ENCODE measurements around the gene CEACAM8. TPM values are rescaled to one million over a fixed set of nuclear protein-coding genes. Genes with fewer than 3 reads are reported as not detected.
"Not testable (repeated sequence)": the region's sequence is repeated elsewhere in the genome, so short reads cannot be mapped to it uniquely, and the experiment has no call there.

Gene CEACAM8
- total and polyA plus RNA-seq, 3 donors from 2014 or later, result 0.16 TPM; not detected in 2

DNA sequence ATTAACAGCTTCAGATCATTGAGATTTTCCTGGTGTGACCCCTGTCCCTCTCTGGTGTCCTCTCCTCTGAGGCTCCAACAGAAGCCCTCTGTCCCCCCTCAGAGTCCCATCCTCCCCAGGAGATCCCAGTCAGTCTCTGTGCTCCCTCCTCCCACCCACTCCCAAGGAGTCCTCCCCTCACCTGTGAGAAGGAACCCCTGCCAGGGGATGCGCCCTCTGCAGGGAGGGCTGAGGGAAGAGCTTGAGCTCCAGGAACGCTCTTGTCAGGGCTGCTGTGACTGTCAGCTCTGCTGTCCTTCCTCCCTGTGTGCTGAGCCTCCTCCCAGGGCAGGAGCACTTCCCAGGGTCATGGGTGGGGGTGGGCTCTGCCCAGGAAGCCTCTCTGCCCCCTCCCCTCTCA is 33.2 kb downstream of the CEACAM8 start:
- WGBS, 2 donors, result 77% methylated on average over 2 of the region's 2 CpGs; no CpG with 5 or more reads in 1 of the 2 donors
- TF ChIP-seq, protein P1, sequence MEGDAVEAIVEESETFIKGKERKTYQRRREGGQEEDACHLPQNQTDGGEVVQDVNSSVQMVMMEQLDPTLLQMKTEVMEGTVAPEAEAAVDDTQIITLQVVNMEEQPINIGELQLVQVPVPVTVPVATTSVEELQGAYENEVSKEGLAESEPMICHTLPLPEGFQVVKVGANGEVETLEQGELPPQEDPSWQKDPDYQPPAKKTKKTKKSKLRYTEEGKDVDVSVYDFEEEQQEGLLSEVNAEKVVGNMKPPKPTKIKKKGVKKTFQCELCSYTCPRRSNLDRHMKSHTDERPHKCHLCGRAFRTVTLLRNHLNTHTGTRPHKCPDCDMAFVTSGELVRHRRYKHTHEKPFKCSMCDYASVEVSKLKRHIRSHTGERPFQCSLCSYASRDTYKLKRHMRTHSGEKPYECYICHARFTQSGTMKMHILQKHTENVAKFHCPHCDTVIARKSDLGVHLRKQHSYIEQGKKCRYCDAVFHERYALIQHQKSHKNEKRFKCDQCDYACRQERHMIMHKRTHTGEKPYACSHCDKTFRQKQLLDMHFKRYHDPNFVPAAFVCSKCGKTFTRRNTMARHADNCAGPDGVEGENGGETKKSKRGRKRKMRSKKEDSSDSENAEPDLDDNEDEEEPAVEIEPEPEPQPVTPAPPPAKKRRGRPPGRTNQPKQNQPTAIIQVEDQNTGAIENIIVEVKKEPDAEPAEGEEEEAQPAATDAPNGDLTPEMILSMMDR (IDR thresholded peaks at IDR 0.05), result no peak
- TF ChIP-seq POLR2A (IDR thresholded peaks at IDR 0.05), result no peak
- Histone ChIP-seq H3K27ac (no peak overlapping the region), H3K27me3 (no peaks in the 10 kb centered on the region), H3K36me3 (ENCODE audit: low read depth, missing control alignments) (no peaks in the 10 kb centered on the region), H3K9me3 (no peaks in the 10 kb centered on the region), H3K4me3 (no peak overlapping the region), H3K4me1 (no peaks in the 10 kb centered on the region)
- intact Hi-C loops (cut with DNase I; ENCODE audit: low total_unique reads), result no loop called here
- no peak for DNase-seq

DNA sequence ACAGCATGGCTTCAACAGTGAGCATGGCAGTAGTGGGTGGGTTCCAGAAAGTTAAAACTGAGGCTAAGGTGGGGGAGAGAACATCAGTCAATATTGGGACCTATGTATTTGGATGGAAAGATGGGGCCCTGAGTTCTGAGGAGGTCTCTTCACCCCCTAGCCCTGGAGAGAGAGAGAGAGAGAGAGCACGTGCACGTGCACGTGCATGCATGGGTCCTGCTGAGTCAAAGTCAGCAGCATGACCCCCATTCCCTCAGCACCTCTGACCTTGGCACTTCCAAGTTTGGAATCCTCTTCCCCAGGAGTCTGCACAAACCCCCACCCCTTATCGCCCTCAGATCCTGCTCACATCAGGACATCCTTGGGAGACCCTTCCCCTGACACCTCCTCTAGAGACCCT is 34.0 kb downstream of the CEACAM8 start:
- Histone ChIP-seq H3K4me1 (no peaks in the 10 kb centered on the region), H3K4me3 (no peak overlapping the region), H3K27ac (no peak overlapping the region), H3K9me3 (no peaks in the 10 kb centered on the region), H3K36me3 (ENCODE audit: low read depth, missing control alignments) (no peaks in the 10 kb centered on the region), H3K27me3 (no peaks in the 10 kb centered on the region)
- 83% methylated on average over 4 of the region's 4 CpGs for WGBS, 2 donors
- no peak for DNase-seq
- intact Hi-C loops (cut with DNase I; ENCODE audit: low total_unique reads), result no loop called here
- no peak for TF ChIP-seq POLR2A (IDR thresholded peaks at IDR 0.05)
- TF ChIP-seq, protein P1 (IDR thresholded peaks at IDR 0.05), result no peak

DNA sequence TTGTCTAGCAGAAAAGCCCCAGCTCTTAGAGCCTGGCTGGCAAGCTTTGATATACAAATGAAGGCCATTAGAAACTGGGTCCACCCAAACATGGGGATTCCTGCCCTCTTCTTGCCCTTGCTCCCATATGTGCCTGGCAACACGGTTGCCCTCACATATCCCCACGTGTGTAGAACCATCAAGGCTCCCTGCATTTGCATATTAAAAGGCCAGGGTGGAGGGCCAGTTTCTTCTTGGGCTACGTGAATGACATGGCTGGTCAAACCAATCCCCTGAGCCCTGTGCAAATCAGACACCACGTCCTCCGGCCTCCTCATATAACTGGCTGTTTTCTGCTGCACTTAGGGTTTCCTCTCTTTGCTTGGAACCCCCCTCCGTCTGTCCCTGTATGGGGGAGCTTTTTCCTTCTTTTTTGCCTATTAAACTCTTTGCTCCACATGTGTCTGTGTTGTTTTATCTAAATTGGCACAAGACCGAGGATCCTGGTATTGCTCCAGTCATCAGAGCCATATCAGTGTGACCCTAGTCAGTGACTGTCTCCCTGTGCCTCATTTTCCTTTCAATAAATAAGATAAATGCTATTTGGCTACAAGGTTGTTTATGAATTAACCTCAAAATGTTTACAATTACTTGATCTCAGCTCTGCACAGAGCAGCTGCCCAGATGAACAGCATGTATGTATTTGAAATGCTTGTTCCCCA is 36.1 kb downstream of the CEACAM8 start:
- Histone ChIP-seq H3K27ac (no peak overlapping the region), H3K4me1 (no peaks in the 10 kb centered on the region), H3K9me3 (no peaks in the 10 kb centered on the region), H3K4me3 (no peak overlapping the region), H3K27me3 (no peaks in the 10 kb centered on the region), H3K36me3 (ENCODE audit: low read depth, missing control alignments) (no peaks in the 10 kb centered on the region)
- DNase-seq, result no peak
- intact Hi-C loops (cut with DNase I; ENCODE audit: low total_unique reads), result no loop called here
- no peak for TF ChIP-seq POLR2A (IDR thresholded peaks at IDR 0.05)
- TF ChIP-seq, protein P1 (IDR thresholded peaks at IDR 0.05), result no peak
- WGBS, 2 donors, result 51 to 57% methylated on average over 7 of the region's 7 CpGs

DNA sequence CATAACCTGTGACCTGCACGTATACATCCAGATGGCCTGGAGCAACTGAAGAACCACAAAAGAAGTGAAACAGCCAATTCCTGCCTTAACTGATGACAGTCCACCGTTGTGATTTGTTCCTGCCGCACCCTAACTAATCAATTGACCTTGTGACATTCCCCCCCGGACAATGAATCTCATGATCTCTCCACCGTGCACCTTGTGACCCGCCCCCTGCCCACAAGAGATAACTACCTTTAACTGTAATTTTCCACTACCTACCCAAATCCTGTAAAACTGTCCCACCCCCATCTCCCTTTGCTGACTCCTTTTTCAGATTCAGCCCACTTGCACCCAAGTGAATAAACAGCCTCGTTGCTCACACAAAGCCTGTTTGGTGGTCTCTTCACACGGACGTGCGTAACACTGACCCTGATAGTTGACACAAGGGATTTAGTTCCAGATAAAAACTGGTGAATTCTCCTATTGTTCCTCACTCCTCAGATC is 37.3 kb downstream of the CEACAM8 start:
- H3K4me1 ChIP-seq, result not testable (repeated sequence)

DNA sequence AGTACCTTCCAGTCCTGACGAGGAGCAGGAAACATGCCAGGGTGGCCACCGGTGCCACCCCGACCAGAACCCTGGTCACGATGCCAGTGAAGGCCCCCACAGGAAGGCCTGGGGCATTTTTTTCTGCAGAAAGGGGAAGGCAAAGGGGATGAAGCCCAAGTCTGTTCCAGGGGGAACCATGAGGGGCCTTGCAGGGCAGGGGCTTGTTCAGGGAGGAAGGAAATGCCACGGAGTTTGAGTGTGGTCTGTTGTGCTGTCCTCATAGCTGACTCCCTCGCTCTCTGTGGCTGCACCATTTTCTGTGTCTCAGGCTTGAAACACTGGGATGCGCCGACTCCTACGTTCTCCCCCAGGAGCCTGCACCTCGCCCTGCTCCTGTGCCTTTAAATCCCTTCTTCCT is 38.9 kb downstream of the CEACAM8 start:
- intact Hi-C loops (cut with DNase I; ENCODE audit: low total_unique reads), result no loop called here
- no peak for TF ChIP-seq POLR2A (IDR thresholded peaks at IDR 0.05)
- TF ChIP-seq, protein P1 (IDR thresholded peaks at IDR 0.05), result no peak
- 64 to 73% methylated on average over 10 of the region's 10 CpGs for WGBS, 2 donors
- H3K27ac ChIP-seq, result no peak overlapping the region
- no peaks in the 10 kb centered on the region for H3K9me3 ChIP-seq
- H3K27me3 ChIP-seq, result no peaks in the 10 kb centered on the region
- no peaks in the 10 kb centered on the region for H3K36me3 ChIP-seq (ENCODE audit: low read depth, missing control alignments)
- no peak for DNase-seq
- no peak overlapping the region for H3K4me3 ChIP-seq
- H3K4me1 ChIP-seq, result no peaks in the 10 kb centered on the region

More for the DNA sequence above, 37.3 kb downstream of the CEACAM8 start:
- H3K36me3 ChIP-seq (ENCODE audit: low read depth, missing control alignments); H3K9me3 ChIP-seq; H3K27ac ChIP-seq; H3K27me3 ChIP-seq; H3K4me3 ChIP-seq; intact Hi-C loops (cut with DNase I; ENCODE audit: low total_unique reads); DNase-seq: not testable (repeated sequence)
- 85% methylated on average over 10 of the region's 10 CpGs for WGBS, 2 donors

Measured in testis (tissue), 3 donors.